Activated CD4-positive, CD25-positive, alpha-beta regulatory T cell treated with anti-CD3 and anti-CD28 coated beads, Interleukin-2, amount 50 U/mL, for 72 hours (primary cell): Measurements from ENCODE around the gene RP2.

Experiments
- DNase-seq: peaks from one replicate; pipeline ENCODE4 v3.0.0; 2021

The RP2 gene

GRCh38 chrX:46844913-46845312 lies 8.1 kb downstream of the RP2 start:
- no peak for DNase-seq

- no peak for DNase-seq
These were observed 13.1 kb downstream of the RP2 start for GRCh38 chrX:46849933-46850332.

- no peak for DNase-seq
These were observed 13.9 kb downstream of the RP2 start for GRCh38 chrX:46850771-46851170.

GRCh38 chrX:46856483-46856882 lies 19.6 kb downstream of the RP2 start:
- DNase-seq, result no peak

GRCh38 chrX:46860557-46860956 lies 23.7 kb downstream of the RP2 start:
- DNase-seq, result no peak

- no peak for DNase-seq
These were observed 26.2 kb downstream of the RP2 start for GRCh38 chrX:46863072-46863471.

- DNase-seq, result no peak
These were observed 27.8 kb downstream of the RP2 start for GRCh38 chrX:46864606-46865005.

GRCh38 chrX:46865281-46865680 lies 28.4 kb downstream of the RP2 start:
- no peak for DNase-seq

- no peak for DNase-seq
These were observed 29.9 kb downstream of the RP2 start for GRCh38 chrX:46866726-46867125.

- no peak for DNase-seq
These were observed 36.9 kb downstream of the RP2 start for GRCh38 chrX:46873746-46874145.

GRCh38 chrX:46876901-46877300 lies 40.1 kb downstream of the RP2 start:
- DNase-seq, result no peak

- no peak for DNase-seq
These were observed 45.4 kb downstream of the RP2 start for GRCh38 chrX:46882266-46882665.

- no peak for DNase-seq
These were observed 48.0 kb downstream of the RP2 start for GRCh38 chrX:46884799-46885198.

- no peak for DNase-seq
These were observed 61.4 kb downstream of the RP2 start for GRCh38 chrX:46898207-46898606.

- peak; percentile 37 for DNase-seq
These were observed 66.8 kb downstream of the RP2 start for GRCh38 chrX:46903458-46904242.

GRCh38 chrX:46904626-46905025 lies 67.8 kb downstream of the RP2 start:
- DNase-seq, result no peak

- no peak for DNase-seq
These were observed 73.6 kb downstream of the RP2 start for GRCh38 chrX:46910415-46910814.

GRCh38 chrX:46912098-46912602 lies 75.3 kb downstream of the RP2 start, which contains the start of gene JADE3:
Gene JADE3 (plus strand): TSS chrX:46912421. CDS start chrX:46984895, 72,474 bp downstream.
- peak; percentile 31 for DNase-seq

- peak; percentile 32 for DNase-seq
These were observed 76.0 kb downstream of the RP2 start for GRCh38 chrX:46912603-46913491.

- no peak for DNase-seq
These were observed 76.8 kb downstream of the RP2 start for GRCh38 chrX:46913667-46914066.

GRCh38 chrX:46916273-46916672 lies 79.4 kb downstream of the RP2 start:
- no peak for DNase-seq

GRCh38 chrX:46917622-46918021 lies 80.8 kb downstream of the RP2 start:
- DNase-seq, result no peak

GRCh38 chrX:46918434-46918833 lies 81.6 kb downstream of the RP2 start:
- DNase-seq, result no peak

GRCh38 chrX:46920235-46920634 lies 83.4 kb downstream of the RP2 start:
- DNase-seq, result no peak
